SK-N-SH treated with all-trans-retinoic acid at 6 μM for 48 hours (cell line): ENCODE measurements around the gene SCRT2.

Experiments used
- ATAC-seq: fragments of 200-7000 bp; cut with Tn5 transposase; 3 replicates; pipeline ENCODE4 v1.9.1; 2020; ENCODE audit warnings: mild to moderate bottlenecking, moderate library complexity
- BACH2 ChIP-seq: fragments of 250-450 bp; sonication (Bioruptor Pico); IDR thresholded peaks from 2 replicates; pipeline ENCODE4 v1.9.0; 2021; ENCODE audit warnings: mild to moderate bottlenecking, borderline replicate concordance
- CREB5 ChIP-seq: fragments of 250-450 bp; sonication (Bioruptor Pico); IDR thresholded peaks from 2 replicates; pipeline ENCODE4 v1.5.1; 2020; ENCODE audit warnings: low read depth, mild to moderate bottlenecking, moderate library complexity
- CSDC2 ChIP-seq: fragments of 250-450 bp; sonication (Bioruptor Pico); IDR thresholded peaks from 2 replicates; pipeline ENCODE4 v1.5.0; 2020; ENCODE audit warnings: mild to moderate bottlenecking, moderate library complexity
- GLIS3 ChIP-seq: fragments of 250-450 bp; sonication (Bioruptor Pico); IDR thresholded peaks from 2 replicates; pipeline ENCODE4 v1.5.0; 2020; ENCODE audit warnings: mild to moderate bottlenecking, moderate library complexity
- ISL1 ChIP-seq: fragments of 250-450 bp; sonication (Bioruptor Pico); IDR thresholded peaks from 2 replicates; pipeline ENCODE4 v2.1.2; 2022; ENCODE audit warnings: mild to moderate bottlenecking, moderate library complexity
- OSR1 ChIP-seq: fragments of 250-450 bp; sonication (Bioruptor Pico); IDR thresholded peaks from 2 replicates; pipeline ENCODE4 v1.8.0; 2022; ENCODE audit warnings: moderate library complexity, mild to moderate bottlenecking, inconsistent platforms
- TOX ChIP-seq: fragments of 250-450 bp; sonication (Bioruptor Pico); IDR thresholded peaks from 2 replicates; pipeline ENCODE4 v1.8.0; 2021; ENCODE audit warnings: mild to moderate bottlenecking, moderate library complexity, borderline replicate concordance
- ZC3H10 ChIP-seq: fragments of 250-450 bp; sonication (Bioruptor Pico); IDR thresholded peaks from 2 replicates; pipeline ENCODE4 v1.5.1; 2021; ENCODE audit warnings: mild to moderate bottlenecking, moderate library complexity
- ZFP3 ChIP-seq: fragments of 250-450 bp; sonication (Bioruptor Pico); IDR thresholded peaks from 2 replicates; pipeline ENCODE4 v1.5.0; 2020; ENCODE audit warnings: mild to moderate bottlenecking, moderate library complexity
- ZFP30 ChIP-seq: fragments of 450-650 bp; formaldehyde crosslinking; IDR thresholded peaks from 2 replicates; pipeline ENCODE4 v1.5.0; 2022; ENCODE audit warnings: mild to moderate bottlenecking, moderate library complexity
- ZNF70 ChIP-seq: fragments of 450-650 bp; formaldehyde crosslinking; IDR thresholded peaks from 2 replicates; pipeline ENCODE4 v1.5.0; 2020; ENCODE audit warnings: mild to moderate bottlenecking, moderate library complexity
- ZNF8 ChIP-seq: fragments of 450-650 bp; formaldehyde crosslinking; IDR thresholded peaks from 2 replicates; pipeline ENCODE4 v1.5.0; 2020; ENCODE audit warnings: mild to moderate bottlenecking, moderate library complexity
- TF ChIP-seq, protein P1 (sequence below): fragments of 250-450 bp; sonication (Bioruptor Pico); IDR thresholded peaks from 2 replicates; pipeline ENCODE4 v1.5.0; 2020; ENCODE audit warnings: mild to moderate bottlenecking, moderate library complexity

Gene SCRT2

DNA sequence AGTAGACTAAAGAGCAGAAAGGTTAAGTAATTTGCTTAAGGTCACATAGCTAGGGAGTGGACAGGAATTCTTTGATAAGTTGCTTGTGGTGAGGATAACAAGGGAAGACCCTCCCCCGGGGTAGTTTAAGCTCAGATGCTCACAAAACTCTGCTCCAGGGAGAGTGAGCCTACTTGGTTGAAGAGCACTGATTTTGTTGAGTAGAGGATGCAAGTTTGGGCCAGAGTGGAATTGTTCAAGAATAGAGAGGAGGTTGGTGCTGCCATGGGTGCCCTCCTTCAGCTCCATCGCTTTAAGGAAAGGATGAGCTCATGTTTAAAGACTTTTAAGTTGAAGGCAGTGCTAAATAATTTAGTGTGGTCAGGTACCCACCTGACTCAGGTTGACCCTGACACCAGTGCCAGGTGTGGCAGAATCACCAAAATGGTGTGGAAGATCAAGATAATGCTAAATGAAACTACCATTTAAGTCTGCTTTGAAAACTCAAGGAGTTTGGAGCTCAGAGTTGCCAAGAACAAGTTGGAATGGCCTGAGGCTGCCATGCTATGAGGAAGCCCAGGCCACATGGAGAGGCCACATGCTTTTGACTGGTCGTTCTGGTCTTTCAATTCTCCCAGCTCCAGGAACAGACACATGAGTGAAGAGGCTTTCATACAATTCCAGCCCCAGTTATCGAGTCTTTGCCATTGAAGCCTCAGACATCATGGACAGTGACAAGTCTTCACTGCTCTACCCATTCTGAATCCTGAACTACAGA is 57.5 kb downstream of the SCRT2 start:
- TF ChIP-seq, protein P1, sequence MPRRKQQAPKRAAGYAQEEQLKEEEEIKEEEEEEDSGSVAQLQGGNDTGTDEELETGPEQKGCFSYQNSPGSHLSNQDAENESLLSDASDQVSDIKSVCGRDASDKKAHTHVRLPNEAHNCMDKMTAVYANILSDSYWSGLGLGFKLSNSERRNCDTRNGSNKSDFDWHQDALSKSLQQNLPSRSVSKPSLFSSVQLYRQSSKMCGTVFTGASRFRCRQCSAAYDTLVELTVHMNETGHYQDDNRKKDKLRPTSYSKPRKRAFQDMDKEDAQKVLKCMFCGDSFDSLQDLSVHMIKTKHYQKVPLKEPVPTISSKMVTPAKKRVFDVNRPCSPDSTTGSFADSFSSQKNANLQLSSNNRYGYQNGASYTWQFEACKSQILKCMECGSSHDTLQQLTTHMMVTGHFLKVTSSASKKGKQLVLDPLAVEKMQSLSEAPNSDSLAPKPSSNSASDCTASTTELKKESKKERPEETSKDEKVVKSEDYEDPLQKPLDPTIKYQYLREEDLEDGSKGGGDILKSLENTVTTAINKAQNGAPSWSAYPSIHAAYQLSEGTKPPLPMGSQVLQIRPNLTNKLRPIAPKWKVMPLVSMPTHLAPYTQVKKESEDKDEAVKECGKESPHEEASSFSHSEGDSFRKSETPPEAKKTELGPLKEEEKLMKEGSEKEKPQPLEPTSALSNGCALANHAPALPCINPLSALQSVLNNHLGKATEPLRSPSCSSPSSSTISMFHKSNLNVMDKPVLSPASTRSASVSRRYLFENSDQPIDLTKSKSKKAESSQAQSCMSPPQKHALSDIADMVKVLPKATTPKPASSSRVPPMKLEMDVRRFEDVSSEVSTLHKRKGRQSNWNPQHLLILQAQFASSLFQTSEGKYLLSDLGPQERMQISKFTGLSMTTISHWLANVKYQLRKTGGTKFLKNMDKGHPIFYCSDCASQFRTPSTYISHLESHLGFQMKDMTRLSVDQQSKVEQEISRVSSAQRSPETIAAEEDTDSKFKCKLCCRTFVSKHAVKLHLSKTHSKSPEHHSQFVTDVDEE (CRISPR knock-in tag) = no peak
- TF ChIP-seq ZC3H10 (CRISPR knock-in tag) (no peak), ZNF8 (CRISPR knock-in tag) (no peak), ZNF70 (CRISPR knock-in tag) (no peak), CSDC2 (no peak)
- ATAC-seq = no peak

- ATAC-seq = no peak
- no peak for TF ChIP-seq ZNF70 (CRISPR knock-in tag)
- no peak for TF ChIP-seq ZNF8 (CRISPR knock-in tag)
- TF ChIP-seq OSR1 (CRISPR knock-in tag) = no peak
- no peak for TF ChIP-seq CSDC2
- no peak for TF ChIP-seq GLIS3 (CRISPR knock-in tag)
- TF ChIP-seq CREB5 (CRISPR knock-in tag) = no peak
- no peak for TF ChIP-seq TOX (CRISPR knock-in tag)
Observed at GRCh38 chr20:615514-615913, 60.1 kb downstream of the SCRT2 start.

GRCh38 chr20:611843-612185 is 63.8 kb downstream of the SCRT2 start:
- TF ChIP-seq ISL1 (CRISPR knock-in tag) = no peak
- no peak for TF ChIP-seq GLIS3 (CRISPR knock-in tag)
- TF ChIP-seq ZFP3 = no peak
- TF ChIP-seq BACH2 (CRISPR knock-in tag) = no peak
- no peak for TF ChIP-seq ZFP30 (CRISPR knock-in tag)
- no peak for ATAC-seq
